ENCODE results near the gene TIMM17B. TPM values are rescaled to one million over a fixed set of nuclear protein-coding genes. Genes with fewer than 3 reads are reported as not detected.
"Not testable (repeated sequence)": the region's sequence is repeated elsewhere in the genome, so short reads cannot be mapped to it uniquely, and the experiment has no call there.

Gene TIMM17B
- total RNA-seq, 6 donors from 2014 or later = 29.6 to 49.6 (median 42.6) TPM

DNA sequence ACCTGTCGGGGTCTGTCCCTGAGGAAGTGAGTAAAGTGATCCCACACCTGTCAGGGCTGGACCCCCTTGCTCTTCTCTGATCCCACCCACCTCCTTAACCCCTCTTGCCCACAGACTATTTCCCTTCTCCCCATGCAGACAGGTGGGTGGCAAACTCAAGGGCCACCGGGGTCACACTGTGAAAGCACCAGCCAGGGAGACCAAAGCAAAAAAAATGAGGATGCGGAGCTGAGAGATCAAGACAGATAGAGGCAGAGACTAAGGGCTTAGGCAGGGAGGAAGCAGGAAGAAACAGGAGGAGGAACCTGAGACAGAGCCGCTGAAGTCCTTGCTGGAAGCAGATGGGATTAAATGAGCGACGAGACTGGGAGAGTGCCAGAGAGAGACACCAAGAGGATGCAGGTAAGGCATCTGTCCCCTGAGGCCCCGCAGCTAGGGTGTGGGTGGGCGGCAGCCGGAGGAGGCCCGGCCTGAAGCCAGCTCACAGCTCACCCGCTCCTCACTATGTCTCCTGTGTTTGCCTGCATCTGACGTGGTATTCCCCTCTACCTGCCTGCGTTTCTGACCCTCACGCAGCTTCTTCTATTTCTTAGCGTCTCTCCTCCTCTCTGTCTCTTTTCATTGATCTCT, 7.2 kb downstream of the TIMM17B start:
- DNase-seq (no peak), ATAC-seq (ENCODE audit: low FRiP score in 2 of 2) (no peak)
- Histone ChIP-seq H3K36me3 (peaks cover 0 to 14% (median 3%) of the 10 kb centered on the region in 4 donors), H3K4me3 (peak overlapping the region in 3 of 4 donors; percentile 65 to 85 (median 70)), H3K9me3 (no peaks in the 10 kb centered on the region), H3K4me1 (peaks cover 4 to 9% (median 6%) of the 10 kb centered on the region in 4 donors), H3K27ac (peak overlapping the region in 1 of 4 donors; percentile 84), H3K27me3 (no peaks in the 10 kb centered on the region)
- no peak for TF ChIP-seq EP300 (IDR thresholded peaks at IDR 0.05)
- TF ChIP-seq POLR2A (IDR thresholded peaks at IDR 0.05) = no peak
- TF ChIP-seq POLR2AphosphoS5 (IDR thresholded peaks at IDR 0.05) = no peak
- no peak for TF ChIP-seq CTCF (IDR thresholded peaks at IDR 0.05)
- WGBS, 2 donors = 34 to 42% methylated on average over 11 to 15 of the region's 15 CpGs

- not testable (repeated sequence) for DNase-seq; H3K27ac ChIP-seq; ATAC-seq (ENCODE audit: low FRiP score in 2 of 2); H3K27me3 ChIP-seq; H3K9me3 ChIP-seq; H3K4me1 ChIP-seq; H3K4me3 ChIP-seq; H3K36me3 ChIP-seq
- WGBS, 2 donors = 84% methylated on average over 5 of the region's 5 CpGs; no CpG with 5 or more reads in 1 of the 2 donors
Observed at GRCh38 chrX:48886586-48886985, 11.0 kb downstream of the TIMM17B start.

- TF ChIP-seq EP300 (IDR thresholded peaks at IDR 0.05) (no peak), POLR2A (IDR thresholded peaks at IDR 0.05) (no peak), CTCF (IDR thresholded peaks at IDR 0.05) (no peak), POLR2AphosphoS5 (IDR thresholded peaks at IDR 0.05) (no peak)
- Histone ChIP-seq H3K27ac (no peak overlapping the region), H3K4me1 (no peaks in the 10 kb centered on the region), H3K36me3 (no peaks in the 10 kb centered on the region), H3K9me3 (no peaks in the 10 kb centered on the region), H3K27me3 (no peaks in the 10 kb centered on the region), H3K4me3 (no peak overlapping the region)
- WGBS, 2 donors = 77 to 80% methylated on average over 10 of the region's 10 CpGs
- ATAC-seq (ENCODE audit: low FRiP score in 2 of 2) (no peak), DNase-seq (no peak)
Observed at GRCh38 chrX:48883729-48884128, 13.8 kb downstream of the TIMM17B start.

GRCh38 chrX:48876944-48877343, 20.6 kb downstream of the TIMM17B start:
- not testable (repeated sequence) for H3K27ac ChIP-seq; H3K4me3 ChIP-seq; H3K4me1 ChIP-seq; H3K36me3 ChIP-seq; DNase-seq; H3K9me3 ChIP-seq; ATAC-seq (ENCODE audit: low FRiP score in 2 of 2); H3K27me3 ChIP-seq
- WGBS, 2 donors = 61 to 62% methylated on average over 3 to 4 of the region's 4 CpGs

GRCh38 chrX:48872017-48872416, 25.6 kb downstream of the TIMM17B start:
- not testable (repeated sequence) for ATAC-seq (ENCODE audit: low FRiP score in 2 of 2); H3K4me1 ChIP-seq; DNase-seq; H3K9me3 ChIP-seq; H3K27me3 ChIP-seq; H3K27ac ChIP-seq; H3K36me3 ChIP-seq; H3K4me3 ChIP-seq
- 57 to 73% methylated on average over 1 of the region's 2 CpGs for WGBS, 2 donors

- no peak for TF ChIP-seq POLR2AphosphoS5 (IDR thresholded peaks at IDR 0.05)
- no peak for TF ChIP-seq CTCF (IDR thresholded peaks at IDR 0.05)
- no peak for TF ChIP-seq EP300 (IDR thresholded peaks at IDR 0.05)
- TF ChIP-seq POLR2A (IDR thresholded peaks at IDR 0.05) = no peak
- Histone ChIP-seq H3K36me3 (no peaks in the 10 kb centered on the region), H3K27me3 (no peaks in the 10 kb centered on the region), H3K4me1 (no peaks in the 10 kb centered on the region), H3K27ac (no peak overlapping the region), H3K9me3 (no peaks in the 10 kb centered on the region), H3K4me3 (no peak overlapping the region)
- no peak for DNase-seq
- 30 to 38% methylated on average over 4 of the region's 4 CpGs for WGBS, 2 donors
- ATAC-seq (ENCODE audit: low FRiP score in 2 of 2) = no peak
Observed at GRCh38 chrX:48864210-48864609, 33.4 kb downstream of the TIMM17B start.
